Progenitor cell of endocrine pancreas (in vitro differentiated cells): ENCODE measurements around the gene PCED1A. TPM values are rescaled to one million over a fixed set of nuclear protein-coding genes. Genes with fewer than 3 reads are reported as not detected.

Experiments used
- DNase-seq: peaks from one replicate; pipeline ENCODE4 v3.0.0; 2021; ENCODE audit warnings: low spot score; ENCODE audit not compliant: unreplicated experiment
- H3K27ac Mint-ChIP-seq: 2 replicates; pipeline ENCODE4 v1.8.0; 2021; ENCODE audit warnings: mild to moderate bottlenecking, moderate library complexity, mixed read lengths
- H3K27me3 Mint-ChIP-seq: 2 replicates; pipeline ENCODE4 v1.8.0; 2021; ENCODE audit warnings: mixed read lengths
- H3K36me3 Mint-ChIP-seq: 2 replicates; pipeline ENCODE4 v1.8.0; 2022; ENCODE audit warnings: mixed read lengths; ENCODE audit not compliant: insufficient read depth
- H3K4me1 Mint-ChIP-seq: 2 replicates; pipeline ENCODE4 v1.8.0; 2021; ENCODE audit warnings: low read depth, mixed read lengths
- H3K4me3 Mint-ChIP-seq: 2 replicates; pipeline ENCODE4 v1.8.0; 2021; ENCODE audit warnings: low read depth, mild to moderate bottlenecking, moderate library complexity, mixed read lengths
- H3K9me3 Mint-ChIP-seq: 2 replicates; pipeline ENCODE4 v1.8.0; 2021; ENCODE audit warnings: low read depth, mixed read lengths
- total RNA-seq: library from RNA; stranded (reverse); gene quantifications from 2 replicates; pipeline ENCODE4 v1.2.1, GENCODE V29; 2021
- TF ChIP-seq, protein P1 (sequence below): fragments of 200-600 bp; sonication (generic); IDR thresholded peaks from one replicate; pipeline ENCODE4 v1.5.0; 2021; ENCODE audit warnings: antibody characterized with exemption, mild to moderate bottlenecking; ENCODE audit not compliant: unreplicated experiment

Gene PCED1A
- total RNA-seq, 1 donor from 2014 or later: 81.1 TPM

GRCh38 chr20:2883726-2884637, 43.5 kb upstream of the PCED1A start:
- no peak overlapping the region for H3K27ac Mint-ChIP-seq
- no peak overlapping the region for H3K4me3 Mint-ChIP-seq
- TF ChIP-seq, protein P1, sequence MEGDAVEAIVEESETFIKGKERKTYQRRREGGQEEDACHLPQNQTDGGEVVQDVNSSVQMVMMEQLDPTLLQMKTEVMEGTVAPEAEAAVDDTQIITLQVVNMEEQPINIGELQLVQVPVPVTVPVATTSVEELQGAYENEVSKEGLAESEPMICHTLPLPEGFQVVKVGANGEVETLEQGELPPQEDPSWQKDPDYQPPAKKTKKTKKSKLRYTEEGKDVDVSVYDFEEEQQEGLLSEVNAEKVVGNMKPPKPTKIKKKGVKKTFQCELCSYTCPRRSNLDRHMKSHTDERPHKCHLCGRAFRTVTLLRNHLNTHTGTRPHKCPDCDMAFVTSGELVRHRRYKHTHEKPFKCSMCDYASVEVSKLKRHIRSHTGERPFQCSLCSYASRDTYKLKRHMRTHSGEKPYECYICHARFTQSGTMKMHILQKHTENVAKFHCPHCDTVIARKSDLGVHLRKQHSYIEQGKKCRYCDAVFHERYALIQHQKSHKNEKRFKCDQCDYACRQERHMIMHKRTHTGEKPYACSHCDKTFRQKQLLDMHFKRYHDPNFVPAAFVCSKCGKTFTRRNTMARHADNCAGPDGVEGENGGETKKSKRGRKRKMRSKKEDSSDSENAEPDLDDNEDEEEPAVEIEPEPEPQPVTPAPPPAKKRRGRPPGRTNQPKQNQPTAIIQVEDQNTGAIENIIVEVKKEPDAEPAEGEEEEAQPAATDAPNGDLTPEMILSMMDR: no peak
- peaks cover 6% of the 10 kb centered on the region for H3K4me1 Mint-ChIP-seq
- no peaks in the 10 kb centered on the region for H3K9me3 Mint-ChIP-seq
- no peaks in the 10 kb centered on the region for H3K27me3 Mint-ChIP-seq
- no peak for DNase-seq
- peaks cover 1% of the 10 kb centered on the region for H3K36me3 Mint-ChIP-seq

- Mint-ChIP-seq H3K4me1 (peaks cover 5% of the 10 kb centered on the region), H3K9me3 (no peaks in the 10 kb centered on the region), H3K36me3 (peaks cover 5% of the 10 kb centered on the region), H3K4me3 (no peak overlapping the region), H3K27ac (no peak overlapping the region), H3K27me3 (no peaks in the 10 kb centered on the region)
- TF ChIP-seq, protein P1: no peak
- DNase-seq: no peak
Observed at GRCh38 chr20:2880650-2881049, 40.2 kb upstream of the PCED1A start.

DNA sequence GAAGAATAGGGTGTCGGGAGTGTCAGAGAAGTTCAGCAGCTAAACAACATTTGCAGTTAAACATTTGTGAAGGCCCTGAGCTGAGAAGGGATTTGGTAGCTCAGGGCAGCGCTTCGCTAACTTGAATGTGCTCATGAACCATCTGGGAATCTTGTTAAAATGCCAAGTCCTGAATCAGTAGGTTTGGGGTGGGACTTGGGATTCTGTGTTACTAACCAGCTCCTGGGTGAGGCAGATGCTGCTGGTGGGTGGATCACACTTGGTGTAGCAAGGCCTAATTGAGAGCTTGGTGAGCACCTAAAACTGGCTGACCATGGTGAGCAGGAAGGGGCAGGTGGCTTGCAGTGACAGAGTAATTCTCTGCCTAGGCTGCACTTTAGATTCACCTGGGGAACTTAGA, 38.7 kb upstream of the PCED1A start:
- H3K4me1 Mint-ChIP-seq: peaks cover 14% of the 10 kb centered on the region
- DNase-seq: no peak
- H3K27ac Mint-ChIP-seq: no peak overlapping the region

DNA sequence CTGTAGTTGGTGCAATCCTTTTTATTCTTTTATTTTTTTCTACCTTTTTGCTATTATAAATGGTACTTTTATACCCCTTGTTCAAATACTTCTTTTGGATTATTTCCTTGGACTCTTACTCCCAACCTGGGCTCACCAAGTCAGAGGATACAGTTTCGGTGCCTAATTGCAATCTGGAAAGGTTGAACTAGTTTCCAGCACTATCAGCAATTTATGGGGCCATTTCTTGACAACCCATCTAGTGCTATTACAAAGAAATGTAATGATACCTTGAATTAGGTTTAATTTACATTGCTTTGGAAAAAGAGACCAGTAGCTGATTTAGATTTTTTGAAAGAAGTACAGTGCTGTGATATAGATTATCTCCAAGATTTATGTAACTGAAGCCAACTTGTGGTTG, 38.1 kb upstream of the PCED1A start:
- peaks cover 3% of the 10 kb centered on the region for H3K36me3 Mint-ChIP-seq
- H3K27me3 Mint-ChIP-seq: no peaks in the 10 kb centered on the region
- no peak for DNase-seq
- no peak overlapping the region for H3K27ac Mint-ChIP-seq
- H3K4me1 Mint-ChIP-seq: peaks cover 14% of the 10 kb centered on the region
- no peaks in the 10 kb centered on the region for H3K9me3 Mint-ChIP-seq
- TF ChIP-seq, protein P1: no peak
- no peak overlapping the region for H3K4me3 Mint-ChIP-seq

More for the DNA sequence above, 38.7 kb upstream of the PCED1A start:
- peaks cover 5% of the 10 kb centered on the region for H3K36me3 Mint-ChIP-seq
- no peaks in the 10 kb centered on the region for H3K27me3 Mint-ChIP-seq
- no peaks in the 10 kb centered on the region for H3K9me3 Mint-ChIP-seq
- TF ChIP-seq, protein P1: no peak
- H3K4me3 Mint-ChIP-seq: no peak overlapping the region

GRCh38 chr20:2875690-2876203, 35.3 kb upstream of the PCED1A start:
- Mint-ChIP-seq H3K4me3 (peak overlapping the region; percentile 35), H3K36me3 (peaks cover 3% of the 10 kb centered on the region), H3K4me1 (peaks cover 22% of the 10 kb centered on the region), H3K27me3 (peaks cover 22% of the 10 kb centered on the region), H3K9me3 (no peaks in the 10 kb centered on the region), H3K27ac (no peak overlapping the region)
- no peak for DNase-seq
- TF ChIP-seq, protein P1: no peak
